GM21447 (cell line): ENCODE measurements around the gene F2.
"Not testable (repeated sequence)": the region's sequence is repeated elsewhere in the genome, so short reads cannot be mapped to it uniquely, and the experiment has no call there.

Experiments
- ATAC-seq: cut with Tn5 transposase; IDR thresholded peaks from one replicate; pipeline ENCODE4 v1.9.1; 2021; ENCODE audit not compliant: unreplicated experiment

F2 gene

GRCh38 chr11:46712874-46713576 lies 6.0 kb upstream of the F2 start:
- ATAC-seq, result no peak

DNA sequence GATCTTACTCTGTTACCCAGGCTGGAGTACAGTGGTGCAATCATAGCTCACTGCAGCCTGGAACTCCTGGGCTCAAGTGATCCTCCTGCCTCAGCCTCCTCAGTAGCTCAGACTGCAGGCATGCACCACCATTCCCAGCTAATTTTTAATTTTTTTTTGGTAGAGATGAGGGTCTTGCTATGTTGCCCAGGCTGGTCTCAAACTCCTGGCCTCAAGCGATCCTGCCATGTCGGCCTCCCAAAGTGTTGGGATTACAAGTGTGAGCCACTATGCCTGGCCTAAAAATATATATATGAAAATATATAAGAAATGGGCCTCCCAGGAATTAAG lies 1.2 kb upstream of the F2 start:
- not testable (repeated sequence) for ATAC-seq

- no peak for ATAC-seq
These were observed 626 bp upstream of the F2 start for GRCh38 chr11:46718155-46719019.

DNA sequence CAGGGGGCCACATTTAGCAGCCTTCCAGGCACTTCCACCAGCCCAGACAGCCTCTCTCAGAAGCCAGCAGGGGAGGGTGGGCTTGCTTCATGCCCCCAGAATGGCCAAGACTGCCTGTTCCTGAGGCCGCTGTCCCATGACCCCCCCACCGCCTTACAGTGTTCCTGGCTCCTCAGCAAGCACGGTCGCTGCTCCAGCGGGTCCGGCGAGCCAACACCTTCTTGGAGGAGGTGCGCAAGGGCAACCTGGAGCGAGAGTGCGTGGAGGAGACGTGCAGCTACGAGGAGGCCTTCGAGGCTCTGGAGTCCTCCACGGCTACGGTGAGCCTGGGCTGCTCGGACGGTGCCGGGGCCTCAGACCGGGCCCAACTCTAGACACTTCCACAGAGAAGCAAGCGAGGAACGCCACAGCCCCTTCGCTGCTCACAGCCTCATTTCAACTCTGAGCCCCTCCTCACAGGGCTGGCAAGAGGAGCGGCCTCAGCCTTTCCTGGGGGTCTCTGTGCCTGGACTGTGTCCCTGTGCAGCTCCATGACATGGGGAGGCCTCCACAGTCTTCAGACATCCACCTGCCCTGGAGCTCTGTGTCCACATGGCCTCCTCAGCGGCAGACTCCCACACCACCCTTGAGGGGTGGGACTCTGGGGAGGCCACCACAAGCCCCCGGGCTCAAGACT lies 668 bp downstream of the F2 start:
- no peak for ATAC-seq

DNA sequence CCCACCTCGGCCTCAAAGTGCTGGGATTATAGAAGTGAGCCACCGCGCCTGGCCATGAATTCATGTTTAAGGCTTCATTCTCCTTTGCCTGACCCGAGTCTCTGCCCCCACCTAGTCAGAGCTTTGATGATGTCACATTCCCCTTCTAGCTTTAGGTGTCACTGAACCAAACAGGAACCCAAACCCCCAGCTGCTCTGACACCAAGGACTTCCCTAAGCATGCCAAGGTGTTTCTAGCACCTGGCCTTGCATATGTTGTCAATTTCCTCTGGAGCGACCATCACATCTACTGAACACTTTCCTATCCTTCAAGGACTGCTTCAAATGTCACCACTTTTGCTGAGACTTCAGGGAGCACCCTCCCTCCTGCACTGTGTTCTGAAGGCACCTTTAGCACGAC lies 2.3 kb downstream of the F2 start:
- ATAC-seq, result no peak

GRCh38 chr11:46722566-46723358 lies 3.7 kb downstream of the F2 start:
- ATAC-seq, result no peak

- ATAC-seq, result no peak
These were observed 4.3 kb downstream of the F2 start for GRCh38 chr11:46723359-46723680.

GRCh38 chr11:46724088-46724487 lies 5.1 kb downstream of the F2 start:
- no peak for ATAC-seq

- no peak for ATAC-seq
These were observed 6.6 kb downstream of the F2 start for GRCh38 chr11:46725338-46726205.

DNA sequence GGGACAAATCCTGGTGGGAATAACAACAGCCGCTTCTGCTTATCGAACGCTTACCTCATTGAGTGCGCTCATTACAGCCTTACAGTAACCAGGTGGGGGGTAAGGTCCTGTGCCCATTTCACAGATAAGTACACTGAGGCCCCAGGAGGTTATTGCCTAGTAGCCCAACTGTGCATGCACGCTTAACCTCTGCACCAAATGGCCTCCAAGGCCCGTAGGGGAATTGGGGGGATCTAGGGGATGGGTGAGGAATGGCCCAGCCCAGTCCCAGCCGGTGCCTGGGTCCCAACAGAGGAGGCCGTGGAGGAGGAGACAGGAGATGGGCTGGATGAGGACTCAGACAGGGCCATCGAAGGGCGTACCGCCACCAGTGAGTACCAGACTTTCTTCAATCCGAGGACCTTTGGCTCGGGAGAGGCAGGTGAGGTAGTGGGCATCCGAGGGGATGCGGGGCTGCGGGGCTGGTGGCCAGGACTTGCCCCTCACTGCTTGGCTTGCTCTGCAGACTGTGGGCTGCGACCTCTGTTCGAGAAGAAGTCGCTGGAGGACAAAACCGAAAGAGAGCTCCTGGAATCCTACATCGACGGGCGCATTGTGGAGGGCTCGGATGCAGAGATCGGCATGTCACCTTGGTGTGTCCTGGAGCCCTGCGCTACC lies 7.3 kb downstream of the F2 start:
- no peak for ATAC-seq

DNA sequence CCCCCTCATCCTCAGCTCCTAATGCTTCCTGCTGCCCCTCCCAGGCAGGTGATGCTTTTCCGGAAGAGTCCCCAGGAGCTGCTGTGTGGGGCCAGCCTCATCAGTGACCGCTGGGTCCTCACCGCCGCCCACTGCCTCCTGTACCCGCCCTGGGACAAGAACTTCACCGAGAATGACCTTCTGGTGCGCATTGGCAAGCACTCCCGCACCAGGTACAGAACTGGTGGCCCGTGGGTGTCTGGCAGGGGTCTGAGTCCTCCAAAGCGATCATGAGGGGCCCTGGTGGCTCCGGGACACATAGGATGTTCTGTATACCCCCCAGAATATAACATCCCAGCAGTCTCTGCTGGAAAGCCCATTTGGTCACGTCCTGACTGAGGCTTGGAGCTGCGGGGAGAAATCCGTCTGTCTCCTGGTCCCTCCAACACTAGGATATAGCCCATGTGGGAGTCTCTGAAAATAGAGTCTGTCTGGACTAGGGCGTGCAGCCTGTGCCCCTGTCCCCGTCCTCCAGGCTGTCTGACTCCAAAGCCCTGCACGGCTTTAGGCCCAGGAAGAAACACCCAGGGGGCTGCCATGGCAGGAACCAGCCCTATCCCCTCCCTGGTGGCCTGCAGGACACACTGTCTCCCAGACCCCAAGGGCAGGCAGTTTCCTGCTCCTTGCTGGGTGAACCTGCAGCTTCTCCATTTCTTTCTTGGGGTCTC lies 9.1 kb downstream of the F2 start:
- no peak for ATAC-seq

DNA sequence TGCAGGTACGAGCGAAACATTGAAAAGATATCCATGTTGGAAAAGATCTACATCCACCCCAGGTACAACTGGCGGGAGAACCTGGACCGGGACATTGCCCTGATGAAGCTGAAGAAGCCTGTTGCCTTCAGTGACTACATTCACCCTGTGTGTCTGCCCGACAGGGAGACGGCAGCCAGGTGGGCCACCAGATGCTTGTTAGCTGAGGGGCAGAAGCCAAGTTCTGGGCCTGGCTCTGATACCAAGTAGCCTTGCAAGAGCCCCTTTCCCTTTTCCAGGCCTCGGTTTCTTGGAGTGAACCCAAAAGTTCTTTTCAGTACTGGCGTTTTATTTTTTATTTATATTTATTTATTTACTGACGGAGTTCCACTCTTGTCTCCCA lies 9.6 kb downstream of the F2 start:
- ATAC-seq, result no peak

DNA sequence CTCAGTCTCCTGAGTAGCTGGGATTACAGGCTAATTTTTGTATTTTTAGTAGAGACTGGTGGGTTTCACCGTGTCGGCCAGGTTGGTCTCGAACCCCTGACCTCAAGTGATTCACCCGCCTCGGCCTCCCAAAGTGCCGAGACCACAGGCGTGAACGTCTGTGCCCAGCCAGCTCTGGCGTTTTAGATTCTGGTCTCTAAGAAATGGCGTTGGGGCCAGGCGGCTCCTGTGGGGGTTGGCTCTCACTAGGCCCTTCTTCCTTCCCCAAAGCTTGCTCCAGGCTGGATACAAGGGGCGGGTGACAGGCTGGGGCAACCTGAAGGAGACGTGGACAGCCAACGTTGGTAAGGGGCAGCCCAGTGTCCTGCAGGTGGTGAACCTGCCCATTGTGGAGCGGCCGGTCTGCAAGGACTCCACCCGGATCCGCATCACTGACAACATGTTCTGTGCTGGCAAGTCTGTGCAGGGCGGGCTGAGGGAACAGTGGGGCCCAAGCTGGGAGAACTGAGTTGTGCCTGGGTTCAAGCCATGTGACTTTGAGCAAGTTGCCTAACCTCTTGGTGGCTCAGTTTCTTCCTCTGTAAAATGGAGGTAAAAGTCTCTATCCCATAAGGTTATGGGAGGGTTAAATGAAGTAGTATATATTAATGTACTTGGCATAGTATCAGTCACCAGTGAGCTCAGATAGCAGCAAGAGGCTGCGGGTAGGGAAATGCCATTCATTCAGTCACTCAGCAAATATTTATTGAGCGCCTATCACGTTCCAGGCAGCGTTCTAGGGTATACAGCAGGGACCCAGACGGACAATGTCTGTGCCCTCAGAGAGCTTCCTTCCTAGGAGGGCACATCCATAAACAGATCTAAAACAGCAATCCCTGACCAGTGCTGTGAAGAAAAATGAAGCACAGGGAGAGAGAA lies 10.4 kb downstream of the F2 start:
- no peak for ATAC-seq

DNA sequence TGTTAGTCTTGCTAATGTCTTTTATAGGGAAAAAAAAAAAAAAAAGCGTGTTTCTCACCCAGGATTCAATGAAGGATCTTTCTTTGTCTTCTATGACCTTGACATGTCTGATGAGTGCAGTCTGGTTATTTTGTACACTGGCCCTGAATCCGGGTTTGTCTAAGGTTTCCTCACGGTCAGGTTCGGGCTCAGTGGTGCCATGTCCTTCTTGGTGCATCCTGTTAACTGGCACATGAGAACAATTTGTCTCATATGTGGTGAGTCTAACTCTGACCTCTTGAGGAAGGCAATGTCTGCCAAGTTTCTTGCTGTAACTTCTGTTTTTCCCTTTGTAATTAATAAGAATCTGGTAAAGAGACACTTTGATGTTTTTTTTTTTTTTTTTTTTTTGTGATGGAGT lies 12.5 kb downstream of the F2 start:
- no peak for ATAC-seq

GRCh38 chr11:46733234-46733633 lies 14.2 kb downstream of the F2 start:
- ATAC-seq, result no peak

DNA sequence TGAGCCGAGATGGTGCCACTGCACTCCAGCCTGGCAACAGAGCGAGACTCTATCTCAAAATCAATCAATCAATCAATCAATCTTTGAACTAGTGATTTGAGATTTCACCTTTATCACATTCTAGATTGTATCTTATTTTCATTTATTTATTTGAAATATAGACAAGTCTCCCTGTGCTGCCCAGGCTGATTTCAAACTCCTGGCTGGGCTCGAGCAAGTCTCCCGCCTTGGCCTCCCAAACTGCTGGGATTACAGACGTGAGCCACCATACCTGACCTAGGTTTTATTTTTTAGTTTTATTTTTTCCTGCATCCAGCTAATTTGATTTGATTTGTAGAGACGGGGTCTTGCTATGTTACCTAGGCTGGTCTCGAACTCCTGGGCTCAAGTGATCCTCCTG lies 17.1 kb downstream of the F2 start:
- ATAC-seq, result no peak

GRCh38 chr11:46736615-46737014 lies 17.6 kb downstream of the F2 start:
- ATAC-seq, result no peak

DNA sequence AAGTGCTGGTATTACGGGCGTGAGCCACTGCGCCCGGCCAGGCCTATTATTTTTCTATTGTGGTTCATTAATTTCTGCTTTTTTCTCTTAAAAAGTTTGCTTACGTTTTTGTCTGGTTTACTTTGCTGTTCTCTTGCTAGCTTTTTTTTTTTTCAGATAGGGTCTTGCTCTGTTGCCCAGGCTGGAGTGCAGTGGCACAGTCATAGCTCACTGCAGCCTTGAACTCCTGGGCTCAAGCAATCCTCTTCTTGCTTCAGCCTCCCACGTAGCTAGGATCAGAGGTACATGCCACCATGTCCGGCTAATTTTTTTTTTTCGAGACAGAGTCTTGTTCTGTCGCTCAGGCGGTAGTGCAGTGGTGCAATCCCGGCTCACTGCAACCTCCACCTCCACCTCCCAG lies 18.7 kb downstream of the F2 start:
- ATAC-seq, result no peak
